Ovary (tissue), 9 donors: ENCODE results near the gene MRPL23. TPM values are rescaled to one million over a fixed set of nuclear protein-coding genes. Genes with fewer than 3 reads are reported as not detected.

Experiments used
- DNase-seq, 5 donors: peaks; one replicate each; pipeline ENCODE4 v3.0.0-alpha.2; 2019 to 2020
- H3K27ac ChIP-seq, 2 donors: fragments of 200-600 bp; one replicate each; pipeline versions ENCODE4 v1.5.1 to v1.8.0; 2019 to 2022
- H3K27me3 ChIP-seq: fragments of 200-600 bp; one replicate; pipeline ENCODE4 v1.8.0; 2022
- H3K36me3 ChIP-seq: fragments of 200-600 bp; sonication (generic); one replicate; pipeline ENCODE4 v1.5.1; 2019
- H3K4me1 ChIP-seq: one replicate; pipeline ENCODE4 v1.8.1; 2013; ENCODE audit warnings: mild to moderate bottlenecking, moderate library complexity; ENCODE audit not compliant: insufficient read depth
- H3K4me3 ChIP-seq: fragments of 200-600 bp; sonication (generic); one replicate; pipeline ENCODE4 v1.5.1; 2017
- H3K9me3 ChIP-seq, 2 donors: fragments of 200-600 bp in 1 of 2; sonication (generic) in 1 of 2; one replicate each; pipeline versions ENCODE4 v1.5.1 to v1.8.1; 2013 to 2019; ENCODE audit warnings: mild to moderate bottlenecking in 1 of 2, moderate library complexity in 1 of 2
- EP300 ChIP-seq: sonication (generic); formaldehyde crosslinking; IDR thresholded peaks from one replicate; pipeline ENCODE4 v1.6.1; 2017; ENCODE audit warnings: antibody characterized with exemption
- POLR2A ChIP-seq: fragments of 450-650 bp; IDR thresholded peaks from one replicate; pipeline ENCODE4 v1.6.1; 2017; ENCODE audit warnings: antibody characterized with exemption, mild to moderate bottlenecking, moderate library complexity
- WGBS, 3 donors: extraction: QIAGEN DNeasy Blood & Tissue Kit in 1 of 3; methylation state at CpG; one replicate each; pipeline versions ENCODE4 v1.1.5 to v1.1.7; 2013 to 2017; 5-methylcytosine and 5-hydroxymethylcytosine counted together
- intact Hi-C, 4 donors: fragments of 100-400 bp; cut with DNase I; formaldehyde crosslinking; loops; one replicate each; pipeline versions ENCODE4 v1.11.0 to v1.15.1; 2022 to 2023
- polyA plus RNA-seq, 2 donors: library from polyadenylated mRNA; stranded (reverse); fragments of 200-250 nt in 1 of 2; fragments of 350-450 nt in 1 of 2; fragmentation: Illumina TruSeq in 1 of 2; extraction: RNeasy Lipid Tissue Mini Kit (QIAGEN cat#74804) in 1 of 2; gene quantifications; one replicate each; pipeline ENCODE4 v1.2.3, GENCODE V29; 2013 to 2014
- total RNA-seq, 7 donors: library from RNA; depleted of rRNA in 2 of 7; stranded (reverse); fragments of >200 nt in 2 of 7; fragmentation: NEBNext Ultra II Directional in 3 of 7; extraction: Animal tissue kit (Norgen Biotek cat#: 25700) in 3 of 7; gene quantifications; one replicate each; pipeline versions ENCODE4 v1.1.0 to v1.2.4, GENCODE V29; 2016 to 2023
- TF ChIP-seq, protein P1 (sequence below), 3 donors: fragments of 450-650 bp in 2 of 3; fragments of 200-600 bp in 1 of 3; IDR thresholded peaks; one replicate each; pipeline versions ENCODE4 v1.5.1 to v1.8.0; 2016 to 2022; ENCODE audit warnings: antibody characterized with exemption in 3 of 3, mild to moderate bottlenecking in 1 of 3
- donor health status: DM: no; HTN: no; CAD: no; lungs with moderate emphysema.
- donor health status: DM: no; HTN: no; CAD: no.
- donor health status: Bipolar disorder and iron deficiency.
- donor health status: DM: yes; HTN: yes; CAD: no.
- donor health status: DM: no; HTN: no; CAD: no.
- donor health status: DM: yes; HTN: yes; CAD: no.

MRPL23 gene
- total and polyA plus RNA-seq, 9 donors: 21.7 to 145 (median 86.7) TPM

DNA sequence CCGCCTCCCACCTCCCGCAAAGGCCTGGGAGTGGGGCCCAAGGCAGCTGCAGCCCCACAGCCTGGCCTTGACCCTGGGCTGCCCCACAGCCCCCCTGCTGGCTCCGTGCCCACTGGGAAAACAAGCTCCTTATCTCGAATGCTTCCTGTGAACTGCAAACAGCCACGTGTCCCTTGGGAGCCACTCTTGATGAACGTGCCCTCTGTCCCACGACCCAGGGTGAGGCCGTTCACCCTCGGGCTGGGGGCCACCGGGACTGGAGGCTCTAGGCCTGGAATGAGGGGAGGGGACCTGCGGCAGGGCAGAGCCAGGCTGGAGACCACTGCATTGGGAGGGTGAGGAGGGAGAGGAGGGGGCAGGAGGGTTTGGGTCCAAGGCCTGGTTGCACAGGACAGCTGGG is 41.0 kb downstream of the MRPL23 start:
- intact Hi-C loops: no loop called here
- Histone ChIP-seq H3K27me3 (no peaks in the 10 kb centered on the region), H3K27ac (no peak overlapping the region), H3K36me3 (no peaks in the 10 kb centered on the region), H3K4me1 (no peaks in the 10 kb centered on the region), H3K9me3 (no peaks in the 10 kb centered on the region), H3K4me3 (no peak overlapping the region)
- no peak for TF ChIP-seq POLR2A
- TF ChIP-seq EP300: no peak
- WGBS, 3 donors: no CpG with 5 or more reads among the region's 11 CpGs
- DNase-seq: no peak

DNA sequence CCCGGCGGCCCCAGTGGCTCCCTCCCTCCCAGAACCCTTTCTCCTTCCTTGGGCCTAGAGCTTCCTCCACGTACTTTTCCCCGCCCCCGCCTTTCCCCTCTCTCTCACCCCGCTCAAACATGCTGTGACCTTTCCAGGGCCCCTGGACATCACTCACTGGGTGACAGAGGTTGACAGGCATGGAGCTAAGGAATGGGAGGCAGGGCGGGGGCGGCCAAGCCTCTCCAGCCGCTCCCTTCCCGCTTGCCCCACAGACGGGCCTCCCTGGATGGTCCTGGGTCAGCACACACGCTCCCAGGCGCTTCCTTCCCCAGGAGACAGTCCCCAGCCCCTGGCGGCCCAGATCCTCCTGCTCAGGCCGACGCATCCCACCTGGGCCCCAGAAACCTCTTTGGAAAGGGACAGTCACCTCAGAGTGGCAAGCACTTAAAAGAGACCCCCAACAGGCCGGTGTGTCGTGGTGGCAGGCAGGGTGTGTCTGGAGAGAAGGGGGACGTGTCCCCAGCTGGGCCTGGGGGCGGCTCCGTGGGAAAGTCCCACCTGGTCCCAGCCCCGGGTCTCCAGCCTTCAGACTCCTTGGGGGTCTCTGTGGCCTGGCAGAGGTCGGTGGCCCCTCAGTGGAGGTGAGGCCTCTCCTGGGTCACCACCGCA is 41.7 kb downstream of the MRPL23 start:
- DNase-seq: peak; percentile 14 to 60 (median 43)
- intact Hi-C loops: no loop called here
- no peaks in the 10 kb centered on the region for H3K36me3 ChIP-seq
- no peaks in the 10 kb centered on the region for H3K9me3 ChIP-seq
- TF ChIP-seq, protein P1, sequence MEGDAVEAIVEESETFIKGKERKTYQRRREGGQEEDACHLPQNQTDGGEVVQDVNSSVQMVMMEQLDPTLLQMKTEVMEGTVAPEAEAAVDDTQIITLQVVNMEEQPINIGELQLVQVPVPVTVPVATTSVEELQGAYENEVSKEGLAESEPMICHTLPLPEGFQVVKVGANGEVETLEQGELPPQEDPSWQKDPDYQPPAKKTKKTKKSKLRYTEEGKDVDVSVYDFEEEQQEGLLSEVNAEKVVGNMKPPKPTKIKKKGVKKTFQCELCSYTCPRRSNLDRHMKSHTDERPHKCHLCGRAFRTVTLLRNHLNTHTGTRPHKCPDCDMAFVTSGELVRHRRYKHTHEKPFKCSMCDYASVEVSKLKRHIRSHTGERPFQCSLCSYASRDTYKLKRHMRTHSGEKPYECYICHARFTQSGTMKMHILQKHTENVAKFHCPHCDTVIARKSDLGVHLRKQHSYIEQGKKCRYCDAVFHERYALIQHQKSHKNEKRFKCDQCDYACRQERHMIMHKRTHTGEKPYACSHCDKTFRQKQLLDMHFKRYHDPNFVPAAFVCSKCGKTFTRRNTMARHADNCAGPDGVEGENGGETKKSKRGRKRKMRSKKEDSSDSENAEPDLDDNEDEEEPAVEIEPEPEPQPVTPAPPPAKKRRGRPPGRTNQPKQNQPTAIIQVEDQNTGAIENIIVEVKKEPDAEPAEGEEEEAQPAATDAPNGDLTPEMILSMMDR (IDR thresholded peaks at IDR 0.05): no peak
- no peak for TF ChIP-seq EP300
- TF ChIP-seq POLR2A: no peak
- peak overlapping the region in 1 of 2 donors; percentile 65 for H3K27ac ChIP-seq
- no peak overlapping the region for H3K4me3 ChIP-seq
- 61 to 80% (median 76%) methylated on average over 9 to 18 of the region's 24 CpGs for WGBS, 3 donors
- H3K27me3 ChIP-seq: no peaks in the 10 kb centered on the region
- no peaks in the 10 kb centered on the region for H3K4me1 ChIP-seq

- Histone ChIP-seq H3K36me3 (no peaks in the 10 kb centered on the region), H3K4me1 (no peaks in the 10 kb centered on the region), H3K27ac (no peak overlapping the region), H3K9me3 (no peaks in the 10 kb centered on the region), H3K27me3 (no peaks in the 10 kb centered on the region), H3K4me3 (no peak overlapping the region)
- no CpG with 5 or more reads among the region's 15 CpGs for WGBS, 3 donors
- TF ChIP-seq POLR2A: no peak
- TF ChIP-seq, protein P1 (IDR thresholded peaks at IDR 0.05): no peak
- no peak for TF ChIP-seq EP300
- intact Hi-C loops: no loop called here
- no peak for DNase-seq
These were observed 42.8 kb downstream of the MRPL23 start for GRCh38 chr11:1989953-1990352.

DNA sequence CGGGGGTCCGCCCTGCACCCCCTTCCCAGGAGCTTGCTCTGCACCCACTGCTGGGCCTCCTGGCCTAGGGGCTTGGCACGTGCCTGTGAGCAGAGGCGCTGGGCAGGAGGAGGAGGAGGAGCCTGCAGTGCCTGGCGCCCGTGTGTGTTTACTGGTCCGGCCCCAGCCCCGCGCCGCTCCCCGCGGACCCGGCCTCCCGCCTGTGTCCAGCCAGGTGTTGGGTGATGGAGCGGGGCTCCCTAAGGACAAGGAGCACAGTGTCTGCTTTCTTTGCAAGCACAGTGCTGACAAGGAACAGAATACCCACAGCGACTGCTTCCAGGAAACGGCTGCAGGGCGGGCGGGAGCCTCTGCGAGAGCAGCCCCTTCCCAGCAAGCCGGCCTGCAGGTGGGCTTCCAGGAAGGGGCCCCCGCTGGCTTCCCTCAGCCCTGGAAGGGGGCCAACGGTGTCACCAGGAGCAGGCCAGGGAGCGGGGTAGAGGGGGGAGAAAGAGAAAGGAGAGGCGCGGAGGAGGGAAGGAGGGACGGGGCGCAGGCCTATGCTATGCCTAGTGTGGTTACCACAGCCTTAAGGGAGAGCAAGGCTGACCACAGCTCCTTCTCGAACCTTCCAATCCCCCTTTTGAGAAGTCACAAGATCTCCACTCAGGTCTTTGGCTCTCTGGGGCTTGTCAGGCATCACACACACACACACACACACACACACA is 43.9 kb downstream of the MRPL23 start:
- no peaks in the 10 kb centered on the region for H3K9me3 ChIP-seq
- H3K36me3 ChIP-seq: no peaks in the 10 kb centered on the region
- H3K27ac ChIP-seq: no peak overlapping the region
- DNase-seq: no peak
- no peaks in the 10 kb centered on the region for H3K27me3 ChIP-seq
- TF ChIP-seq, protein P1 (IDR thresholded peaks at IDR 0.05): no peak
- TF ChIP-seq POLR2A (no peak), EP300 (no peak)
- no peak overlapping the region for H3K4me3 ChIP-seq
- no peaks in the 10 kb centered on the region for H3K4me1 ChIP-seq
- intact Hi-C loops: no loop called here
- WGBS, 3 donors: no CpG with 5 or more reads among the region's 29 CpGs

DNA sequence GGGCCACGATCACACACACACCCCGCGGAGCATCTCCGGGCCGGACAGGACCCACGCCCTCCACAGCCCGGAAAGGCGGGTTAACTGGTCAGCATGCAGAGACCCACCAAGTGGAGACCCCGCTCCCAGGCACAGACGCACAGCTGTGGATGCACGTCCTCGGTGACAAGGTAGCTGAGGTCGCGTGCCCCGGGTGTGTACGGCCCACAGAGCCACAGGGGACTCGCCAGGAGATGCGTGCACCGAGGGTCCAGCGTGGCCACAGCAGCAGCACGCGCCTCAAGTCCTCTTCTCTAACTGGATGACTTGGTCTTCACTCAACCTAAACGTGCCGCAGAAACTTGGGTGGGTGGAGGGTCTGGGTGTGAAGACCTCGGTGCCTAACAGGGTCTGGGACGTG is 45.0 kb downstream of the MRPL23 start:
- Histone ChIP-seq H3K27me3 (no peaks in the 10 kb centered on the region), H3K9me3 (no peaks in the 10 kb centered on the region), H3K4me3 (no peak overlapping the region), H3K4me1 (no peaks in the 10 kb centered on the region), H3K36me3 (no peaks in the 10 kb centered on the region), H3K27ac (no peak overlapping the region)
- TF ChIP-seq, protein P1 (IDR thresholded peaks at IDR 0.05): no peak
- TF ChIP-seq EP300: no peak
- no peak for TF ChIP-seq POLR2A
- peak in 4 of 5 donors; percentile 14 to 33 (median 27) for DNase-seq
- WGBS, 3 donors: 96% methylated on average over 12 of the region's 26 CpGs; no CpG with 5 or more reads in 2 of the 3 donors
- intact Hi-C loops: no loop called here
